Posterior vena cava (tissue), 2 donors: ENCODE results near the gene WDR59. TPM values are rescaled to one million over a fixed set of nuclear protein-coding genes. Genes with fewer than 3 reads are reported as not detected.
"Not testable (repeated sequence)": the region's sequence is repeated elsewhere in the genome, so short reads cannot be mapped to it uniquely, and the experiment has no call there.

Source experiments
- DNase-seq: peaks from one replicate; pipeline ENCODE4 v3.0.0-alpha.2; 2020; ENCODE audit warnings: low spot score
- intact Hi-C, 2 donors: fragments of 100-400 bp; cut with DNase I; formaldehyde crosslinking; loops; one replicate each; pipeline versions ENCODE4 v1.14.1 to v1.14.2; 2022 to 2023
- long read RNA-seq, 2 donors: library from polyadenylated mRNA; unstranded; transcript quantifications; one replicate each; pipeline ENCODE4 v2.0.0, GENCODE V29; 2020 to 2021
- total RNA-seq, 2 donors: library from RNA; stranded (reverse); fragmentation: NEBNext Ultra II Directional; extraction: Animal tissue kit (Norgen Biotek cat#: 25700); gene quantifications; one replicate each; pipeline ENCODE4 v1.2.1, GENCODE V29; 2021
- donor health status: DM: yes; HTN: yes; CAD: no.
- donor health status: DM: yes; HTN: yes; CAD: no.

Gene WDR59, protein sequence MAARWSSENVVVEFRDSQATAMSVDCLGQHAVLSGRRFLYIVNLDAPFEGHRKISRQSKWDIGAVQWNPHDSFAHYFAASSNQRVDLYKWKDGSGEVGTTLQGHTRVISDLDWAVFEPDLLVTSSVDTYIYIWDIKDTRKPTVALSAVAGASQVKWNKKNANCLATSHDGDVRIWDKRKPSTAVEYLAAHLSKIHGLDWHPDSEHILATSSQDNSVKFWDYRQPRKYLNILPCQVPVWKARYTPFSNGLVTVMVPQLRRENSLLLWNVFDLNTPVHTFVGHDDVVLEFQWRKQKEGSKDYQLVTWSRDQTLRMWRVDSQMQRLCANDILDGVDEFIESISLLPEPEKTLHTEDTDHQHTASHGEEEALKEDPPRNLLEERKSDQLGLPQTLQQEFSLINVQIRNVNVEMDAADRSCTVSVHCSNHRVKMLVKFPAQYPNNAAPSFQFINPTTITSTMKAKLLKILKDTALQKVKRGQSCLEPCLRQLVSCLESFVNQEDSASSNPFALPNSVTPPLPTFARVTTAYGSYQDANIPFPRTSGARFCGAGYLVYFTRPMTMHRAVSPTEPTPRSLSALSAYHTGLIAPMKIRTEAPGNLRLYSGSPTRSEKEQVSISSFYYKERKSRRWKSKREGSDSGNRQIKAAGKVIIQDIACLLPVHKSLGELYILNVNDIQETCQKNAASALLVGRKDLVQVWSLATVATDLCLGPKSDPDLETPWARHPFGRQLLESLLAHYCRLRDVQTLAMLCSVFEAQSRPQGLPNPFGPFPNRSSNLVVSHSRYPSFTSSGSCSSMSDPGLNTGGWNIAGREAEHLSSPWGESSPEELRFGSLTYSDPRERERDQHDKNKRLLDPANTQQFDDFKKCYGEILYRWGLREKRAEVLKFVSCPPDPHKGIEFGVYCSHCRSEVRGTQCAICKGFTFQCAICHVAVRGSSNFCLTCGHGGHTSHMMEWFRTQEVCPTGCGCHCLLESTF
- 10 to 100 TPM; 32.4 to 32.8 TPM for total RNA-seq
- long read RNA-seq, donor 1, partial matches to known transcripts = 3 of 7 reads
- long read RNA-seq, donor 1, other reads (novel, unspliced or antisense) = 4 of 7 reads
- long read RNA-seq, donor 2, full-length matches to known transcripts = 2 of 12 reads
- long read RNA-seq, donor 2, partial matches to known transcripts = 5 of 12 reads
- long read RNA-seq, donor 2, other reads (novel, unspliced or antisense) = 5 of 12 reads

DNA sequence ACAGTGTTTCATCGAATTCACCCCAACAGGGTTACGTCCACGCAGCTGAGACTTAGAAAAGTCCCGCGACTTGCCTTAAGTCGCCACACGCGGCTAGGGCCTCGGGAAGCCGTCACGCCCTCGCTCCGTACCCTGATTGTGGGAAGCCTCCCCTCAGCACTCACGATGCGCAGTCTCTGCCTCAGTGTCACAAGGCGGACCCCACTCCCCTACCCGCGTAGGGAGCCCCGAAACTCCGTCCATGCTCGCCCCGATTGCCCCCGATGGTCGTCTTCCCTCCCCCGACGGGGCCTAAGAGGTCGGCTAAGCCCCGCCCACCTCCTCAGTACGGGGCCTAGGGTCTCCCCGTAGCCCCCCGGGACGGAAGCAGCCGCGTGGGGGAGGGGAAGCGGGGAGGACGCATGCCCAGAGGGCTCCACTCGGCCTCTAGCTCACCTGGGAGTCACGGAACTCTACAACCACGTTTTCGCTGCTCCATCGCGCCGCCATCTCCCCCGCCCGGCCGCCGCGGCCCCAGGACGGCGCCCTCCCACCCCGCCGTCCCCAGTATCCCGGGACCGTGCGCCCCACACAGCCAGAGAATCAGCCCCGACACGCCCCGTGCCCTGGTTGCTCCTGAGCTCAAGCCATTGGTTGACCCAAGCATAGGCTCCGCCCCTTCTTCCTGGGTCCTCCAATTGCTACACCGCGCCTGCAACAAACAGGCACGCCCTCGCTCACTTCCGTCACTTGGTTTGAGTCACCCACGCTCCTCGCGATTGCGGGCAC lies at the start of gene WDR59:
Gene WDR59, minus strand, starts transcription at position 595 of the 768 bp plus-strand sequence. Its CDS starts 106 bp downstream, at position 489.
- peak; percentile 99 for DNase-seq
- intact Hi-C loops = no loop called here

DNA sequence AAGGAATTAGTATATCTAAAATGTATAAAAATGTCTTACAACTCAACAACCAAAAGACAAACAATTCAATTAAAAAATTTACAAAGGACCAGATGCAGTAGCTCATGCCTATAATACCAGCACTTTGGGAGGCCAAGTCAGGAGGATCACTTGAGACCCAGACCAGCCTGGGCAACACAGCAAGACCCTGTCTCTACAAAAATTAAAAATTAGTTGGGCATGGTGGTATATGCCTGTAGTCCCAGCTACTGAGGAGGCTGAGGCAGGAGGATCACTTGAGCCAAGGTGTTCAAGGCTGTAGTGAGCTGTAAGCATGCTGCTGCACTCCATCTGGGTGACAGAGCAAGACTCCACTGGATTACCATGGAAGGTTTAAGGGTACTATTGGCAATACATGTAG lies 47.7 kb upstream of the WDR59 start:
- DNase-seq = no peak
- intact Hi-C loops = loop anchor here in 1 of 2 donors (1.0 kb wide), 1 partner anchor 40 kb away; no protein-coding TSS in a partner anchor

DNA sequence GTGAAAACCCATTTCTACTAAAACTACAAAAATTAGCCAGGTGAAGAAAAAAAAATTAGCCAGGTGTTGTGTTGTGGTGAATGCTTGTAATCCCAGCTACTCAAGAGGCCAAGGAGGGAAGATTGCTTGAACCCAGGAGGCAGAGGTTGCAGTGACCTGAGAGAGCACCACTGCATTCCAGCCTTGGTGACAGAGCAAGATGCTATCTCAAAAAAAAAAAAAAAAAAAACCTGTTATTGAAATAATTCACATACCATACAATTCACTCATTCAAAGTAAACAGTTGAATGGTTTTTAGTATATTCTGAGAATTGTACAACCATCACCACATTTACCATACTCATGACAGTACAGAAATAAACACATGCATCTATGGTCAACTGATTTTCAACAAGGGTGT lies 44.9 kb upstream of the WDR59 start:
- intact Hi-C loops = no loop called here
- DNase-seq = no peak

DNA sequence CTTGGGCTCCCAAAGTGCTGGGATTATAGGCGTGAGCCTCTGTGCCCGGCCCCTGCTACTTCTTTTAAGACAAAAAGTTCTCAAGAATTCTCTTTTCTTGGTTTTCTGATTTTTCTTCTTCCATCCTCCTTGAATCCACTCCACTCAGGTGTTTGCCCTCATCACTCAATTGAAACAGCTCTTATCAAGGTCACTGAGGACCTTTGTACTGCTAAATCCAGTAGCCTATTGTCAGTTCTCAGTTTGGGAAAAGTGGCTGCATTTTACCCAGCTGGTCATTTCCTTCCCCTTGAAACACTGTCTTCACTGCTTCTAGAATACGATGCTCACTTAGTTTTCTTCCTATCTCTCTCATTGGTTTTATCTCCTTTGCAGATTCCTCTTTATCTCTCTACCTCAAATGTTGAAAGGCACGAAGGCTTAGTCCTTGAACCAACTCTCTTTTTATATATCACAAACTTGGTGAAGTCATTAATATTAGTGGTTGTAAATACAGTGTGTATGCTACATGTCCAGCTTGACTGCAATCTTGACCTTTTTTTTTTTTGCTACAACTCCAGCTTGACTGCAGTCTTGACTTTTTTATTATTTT lies 43.7 kb upstream of the WDR59 start:
- intact Hi-C loops = no loop called here
- no peak for DNase-seq

DNA sequence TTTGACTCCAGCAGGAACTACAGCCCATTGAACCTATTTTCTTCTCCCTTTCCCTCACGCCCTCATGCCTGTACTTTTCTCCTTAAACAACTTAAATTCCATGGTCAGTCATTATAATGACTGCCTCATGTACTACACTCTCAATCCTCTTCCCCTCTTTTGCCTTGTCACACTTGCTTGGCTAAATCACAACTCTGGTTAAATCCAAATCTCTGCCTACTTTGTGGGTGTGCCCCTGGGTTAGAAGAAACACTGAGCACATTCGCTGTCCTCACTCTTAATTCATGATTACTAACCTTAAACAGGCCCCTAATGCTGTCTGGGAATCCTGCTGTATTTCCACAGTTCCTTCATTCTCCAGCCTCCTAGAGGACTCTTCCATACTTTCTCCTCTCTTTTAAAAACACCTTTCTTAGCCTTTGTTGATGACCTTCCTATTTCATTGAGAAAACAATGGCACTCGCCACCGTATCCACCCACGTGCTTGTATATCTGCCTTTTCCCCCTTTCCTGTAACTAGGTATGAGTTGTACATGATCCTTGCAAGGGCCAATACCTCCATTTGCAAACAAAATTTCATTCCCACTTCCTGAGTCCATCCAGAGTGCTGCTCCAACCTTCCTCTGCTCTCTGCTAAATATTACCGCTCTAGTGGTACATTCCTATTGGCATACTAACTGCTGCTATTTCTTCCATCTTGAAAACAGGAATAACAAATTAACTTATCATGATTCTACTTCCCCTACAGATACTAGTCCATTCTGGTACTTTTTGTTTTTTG lies 42.8 kb upstream of the WDR59 start:
- DNase-seq = no peak
- intact Hi-C loops = no loop called here

DNA sequence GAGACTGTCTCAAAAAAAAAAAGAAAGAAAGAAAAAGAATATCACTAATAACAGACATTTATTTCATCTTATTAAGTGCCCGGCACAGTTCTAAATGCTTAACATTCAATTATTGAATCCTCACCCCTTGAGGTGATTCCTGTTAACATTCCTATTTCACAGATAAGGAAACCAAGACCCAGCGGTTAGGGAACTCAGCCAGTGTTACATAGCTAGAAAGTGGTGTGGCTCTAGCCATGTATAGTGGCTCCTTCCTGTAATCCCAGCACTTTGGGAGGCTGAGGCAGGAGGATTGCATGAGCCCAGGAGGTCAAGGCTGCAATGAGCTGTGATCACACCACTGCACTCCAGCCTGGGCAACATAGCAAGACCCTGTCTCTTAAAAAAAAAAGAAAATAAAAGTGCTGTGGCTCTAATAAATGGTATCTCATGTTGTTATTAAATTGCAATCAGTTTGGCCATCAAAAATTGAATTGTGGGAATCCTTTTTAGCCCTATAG lies 42.0 kb upstream of the WDR59 start:
- no peak for DNase-seq
- intact Hi-C loops = no loop called here

DNA sequence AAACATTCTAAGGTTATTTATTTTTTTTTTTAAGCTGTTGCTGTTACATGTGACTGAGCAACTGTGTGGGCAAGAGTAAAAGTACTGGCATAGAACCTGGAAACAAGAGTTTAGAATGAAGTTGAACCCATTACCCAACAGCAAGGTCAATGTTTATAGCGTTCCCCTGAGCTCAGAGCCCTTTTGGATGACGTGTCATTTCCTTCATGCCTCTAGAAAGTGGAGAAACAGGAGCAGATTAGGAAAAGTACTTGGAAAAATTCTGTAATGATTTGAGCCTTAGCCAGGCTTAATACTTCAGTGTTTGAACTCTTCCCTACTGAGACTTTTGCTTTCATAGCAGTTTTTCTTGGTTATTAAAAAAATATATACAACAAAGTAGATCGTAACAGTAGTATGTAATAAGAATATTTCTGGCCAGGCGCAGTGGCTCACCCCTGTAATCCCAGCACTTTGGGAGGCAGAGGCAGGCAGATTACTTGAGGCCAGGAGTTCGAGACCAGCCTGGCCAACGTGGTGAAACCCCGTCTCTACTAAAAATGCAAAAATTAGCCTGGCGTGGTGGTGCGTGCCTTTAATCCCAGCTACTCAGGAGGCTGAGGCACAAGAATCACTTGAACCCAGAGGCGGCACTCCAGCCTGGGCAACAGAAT lies 41.4 kb upstream of the WDR59 start:
- DNase-seq, intact Hi-C loops: not testable (repeated sequence)

DNA sequence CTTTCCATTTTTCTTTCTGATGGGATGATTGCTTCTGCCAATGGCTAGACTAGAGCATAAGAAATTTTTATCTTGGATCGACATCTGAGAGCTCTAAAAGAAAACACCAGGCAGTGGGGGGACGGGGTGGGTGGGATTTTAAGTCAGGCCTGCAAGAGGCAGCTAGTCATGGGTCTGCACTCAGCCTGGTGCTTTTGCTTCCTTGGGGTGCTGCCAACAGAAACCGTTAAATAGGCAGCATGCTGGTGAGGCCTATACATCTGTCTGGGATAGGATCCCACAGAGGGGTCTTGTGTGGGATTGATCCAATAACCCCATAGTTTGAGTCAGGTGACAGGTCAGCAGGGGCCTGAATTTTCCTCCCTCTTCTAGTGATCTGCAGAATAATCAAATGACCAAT lies 40.8 kb upstream of the WDR59 start:
- no peak for DNase-seq
- intact Hi-C loops = no loop called here

DNA sequence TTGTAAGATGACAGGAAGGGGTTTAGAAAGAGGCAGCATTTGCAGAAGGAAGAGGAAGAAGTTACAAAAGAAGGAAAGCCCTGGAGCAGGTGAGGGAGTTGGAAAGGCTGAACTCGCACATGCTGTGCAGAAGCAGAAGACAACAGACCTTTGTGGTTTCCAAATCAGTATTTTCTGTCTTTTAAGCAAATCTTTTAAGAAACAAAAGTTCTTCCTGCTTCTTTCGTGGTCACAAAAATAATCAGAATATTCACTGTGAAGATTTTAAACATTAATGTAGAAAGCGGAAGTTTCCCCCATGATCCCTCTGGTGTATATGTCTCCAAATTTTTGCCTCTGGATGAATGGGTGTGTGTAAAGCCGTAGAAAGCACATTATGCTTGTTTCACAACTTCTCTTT lies 39.7 kb upstream of the WDR59 start:
- intact Hi-C loops = no loop called here
- DNase-seq = no peak

DNA sequence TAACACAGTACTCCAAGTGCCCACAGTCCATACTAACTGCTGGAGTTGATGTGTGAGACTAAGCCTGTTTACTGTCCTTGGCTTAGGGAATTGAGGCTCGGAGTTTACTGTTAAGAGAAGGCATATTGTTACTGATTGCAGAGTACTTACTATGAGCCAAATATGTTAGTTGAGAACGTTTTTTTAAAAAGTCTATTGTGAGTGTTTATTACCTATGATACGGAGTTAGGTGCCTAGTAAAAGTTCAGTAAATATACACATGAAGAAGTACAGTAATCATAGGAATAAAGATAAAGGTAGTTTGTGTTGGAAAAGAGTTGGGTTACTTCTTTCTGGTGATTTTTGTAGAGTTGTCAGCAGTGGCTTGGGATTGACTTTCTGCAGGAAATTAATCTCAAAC lies 39.3 kb upstream of the WDR59 start:
- no peak for DNase-seq
- intact Hi-C loops = no loop called here

DNA sequence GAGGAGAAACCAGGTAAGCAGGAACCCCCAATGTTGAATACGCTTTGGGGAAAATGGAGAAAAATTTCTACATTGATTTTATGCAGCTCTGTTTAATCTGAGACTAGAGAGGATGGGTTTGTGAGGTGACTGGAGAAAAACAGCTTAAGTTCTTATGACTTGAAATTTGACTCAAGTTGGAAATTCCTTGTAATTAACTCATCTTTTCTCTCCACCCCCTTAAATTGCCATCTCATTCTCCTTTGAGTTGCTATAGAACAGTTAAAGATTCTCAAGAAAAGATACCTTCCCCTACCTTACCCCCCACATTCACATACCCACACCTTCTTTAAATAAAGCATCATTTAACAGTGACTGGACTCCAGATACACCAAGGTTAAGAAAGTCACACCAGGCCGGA lies 38.1 kb upstream of the WDR59 start:
- DNase-seq = no peak
- intact Hi-C loops = no loop called here

DNA sequence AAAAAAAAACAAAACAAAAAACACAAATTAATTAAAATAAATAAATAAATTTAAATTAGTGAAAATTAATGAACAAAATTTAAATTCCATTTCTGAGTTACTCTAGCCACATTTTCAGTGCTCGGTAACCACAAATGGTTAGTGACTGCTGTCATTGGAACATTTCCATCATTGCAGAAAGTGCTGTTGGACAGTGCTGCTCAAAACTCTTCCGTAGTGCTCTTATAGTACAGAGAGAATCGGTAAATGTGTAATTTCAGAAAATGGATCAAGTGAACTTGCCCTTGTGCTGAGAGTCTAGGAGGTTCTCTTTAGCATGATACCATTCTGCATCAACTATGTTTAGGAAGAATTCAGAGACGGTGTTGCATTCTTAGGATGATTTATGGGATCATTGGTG lies 37.6 kb upstream of the WDR59 start:
- intact Hi-C loops = no loop called here
- no peak for DNase-seq

DNA sequence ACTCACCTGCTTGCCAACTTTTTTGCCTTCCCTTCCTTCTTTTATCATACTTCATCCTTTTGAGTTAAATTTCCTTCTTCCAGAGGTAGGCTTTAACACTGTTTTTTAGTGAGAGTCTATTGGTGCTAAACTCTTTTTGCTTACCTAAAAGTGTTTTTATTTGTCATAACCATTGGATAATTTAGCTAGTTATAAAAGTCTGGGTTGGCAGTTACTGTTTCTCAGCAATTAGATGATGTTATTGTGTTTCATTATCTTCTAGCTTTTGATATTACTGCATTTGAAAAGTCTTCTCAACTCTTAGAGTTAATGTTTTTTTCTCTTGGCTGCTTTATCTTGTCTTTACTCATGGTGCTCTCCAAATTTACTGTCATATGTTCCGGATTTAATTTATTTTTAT lies 36.5 kb upstream of the WDR59 start:
- intact Hi-C loops = no loop called here
- DNase-seq = no peak

DNA sequence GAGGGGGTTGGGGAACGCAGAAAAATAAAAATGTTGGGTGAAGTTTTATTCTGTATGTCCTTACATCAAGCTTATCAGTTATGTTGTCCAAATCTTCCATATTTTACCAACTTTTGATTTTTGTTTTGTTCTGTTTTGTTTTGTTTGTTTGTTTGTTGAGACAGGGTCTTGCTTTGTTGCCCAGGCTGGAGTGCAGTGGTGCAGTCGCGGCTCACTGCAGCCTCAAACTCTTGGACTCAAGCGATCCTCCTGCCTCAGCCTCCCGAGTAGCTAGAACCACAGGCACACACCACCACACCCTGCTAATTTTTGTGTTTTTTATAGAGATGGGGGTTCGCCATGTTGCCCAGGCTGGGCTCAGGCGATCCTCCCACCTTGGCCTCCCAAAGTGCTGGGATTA lies 34.7 kb upstream of the WDR59 start:
- intact Hi-C loops = no loop called here
- DNase-seq = no peak

DNA sequence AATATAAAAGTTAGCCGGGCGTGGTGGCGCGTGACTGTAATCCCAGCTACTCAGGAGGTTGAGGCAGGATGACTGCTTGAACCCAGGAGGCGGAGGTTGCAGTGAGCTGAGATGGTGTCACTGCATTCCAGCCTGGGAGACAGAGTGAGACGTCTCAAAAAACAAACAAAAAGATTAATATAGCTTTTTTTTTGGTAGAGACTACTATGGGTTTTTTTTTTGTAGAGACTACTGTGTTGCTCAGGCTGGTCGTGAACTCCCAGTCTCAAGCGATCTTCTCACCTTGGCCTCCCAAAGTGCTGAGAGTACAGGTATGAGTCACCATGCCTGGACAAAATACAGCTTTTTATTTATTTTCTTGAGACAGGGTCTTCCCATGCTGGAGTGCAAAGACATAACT lies 34.1 kb upstream of the WDR59 start:
- DNase-seq = no peak
- intact Hi-C loops = no loop called here

DNA sequence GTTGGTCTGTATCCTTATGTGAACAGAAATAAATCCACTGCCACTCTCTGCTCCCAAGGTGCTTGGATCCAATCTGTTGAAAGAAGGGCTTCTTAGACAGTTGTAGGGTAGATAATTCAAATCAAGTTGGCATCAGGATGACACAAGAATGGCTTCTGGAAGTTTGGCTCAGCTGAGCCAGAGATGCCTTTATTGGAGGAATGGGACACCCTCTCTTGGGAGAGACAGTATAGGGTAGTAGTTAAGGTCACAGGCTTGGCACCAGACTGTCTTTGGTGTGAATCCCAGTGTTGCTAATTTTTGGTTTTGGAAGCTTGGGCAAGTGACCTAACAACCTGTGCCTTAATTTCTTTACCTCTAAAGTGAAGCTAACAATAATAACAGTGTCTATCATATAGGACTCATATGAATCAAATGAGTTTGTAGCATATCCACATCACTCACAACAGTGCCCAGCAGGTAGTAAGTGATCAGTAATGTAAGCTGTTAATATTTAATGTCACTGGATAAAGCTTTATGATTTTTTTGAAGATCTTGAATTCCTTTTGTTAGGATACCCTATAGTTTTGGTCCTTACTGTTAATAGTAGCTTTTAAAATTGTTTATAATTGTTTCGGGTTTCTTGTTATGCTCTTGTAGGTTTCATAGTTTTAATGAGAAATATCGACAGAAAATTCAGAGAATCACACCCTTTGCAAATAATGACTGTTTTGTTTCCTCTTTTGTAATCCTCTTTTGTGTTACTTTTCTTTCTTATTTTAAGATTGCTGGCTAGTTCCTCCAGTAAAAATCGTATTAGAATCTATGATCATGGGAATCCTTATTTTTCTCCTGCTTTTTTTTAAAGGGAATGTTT lies 33.0 kb upstream of the WDR59 start:
- intact Hi-C loops = no loop called here
- no peak for DNase-seq
